AG09319 (cell line): ENCODE measurements around the gene MOXD1.

Source experiments
- DNase-seq: peaks from one replicate; pipeline ENCODE4 v3.0.0-alpha.2; 2010; ENCODE audit warnings: low read depth; ENCODE audit errors: extremely low read depth
- CTCF ChIP-seq: IDR thresholded peaks from 2 replicates; pipeline ENCODE4 v1.5.1; 2011; ENCODE audit warnings: low read depth, mild to moderate bottlenecking, inconsistent platforms, low read length, moderate library complexity

Gene MOXD1

DNA sequence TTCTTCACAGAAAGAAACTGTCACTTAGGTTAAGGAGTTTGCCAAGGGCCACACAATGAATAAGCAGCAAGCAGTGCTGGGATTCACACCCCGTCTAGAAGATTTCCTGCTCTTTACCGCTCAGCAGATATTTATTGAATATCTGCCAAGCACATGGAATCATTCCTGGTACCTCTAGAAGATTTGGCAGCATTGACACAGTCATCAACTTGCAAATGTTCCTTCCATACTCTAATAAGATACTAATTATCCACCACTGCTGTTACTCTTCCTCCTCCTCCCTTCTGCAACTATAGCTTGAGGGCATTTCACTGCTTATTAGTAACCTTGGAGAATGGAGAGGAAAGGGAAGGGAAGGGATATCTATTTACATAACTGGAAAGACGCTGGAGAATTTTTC, 13.0 kb downstream of the MOXD1 start:
- DNase-seq = no peak
- no peak for TF ChIP-seq CTCF

- TF ChIP-seq CTCF = no peak
- no peak for DNase-seq
Measured at GRCh38 chr6:132382630-132383175, 18.6 kb downstream of the MOXD1 start.

- no peak for DNase-seq
- no peak for TF ChIP-seq CTCF
Measured at GRCh38 chr6:132381381-132381780, 19.9 kb downstream of the MOXD1 start.

DNA sequence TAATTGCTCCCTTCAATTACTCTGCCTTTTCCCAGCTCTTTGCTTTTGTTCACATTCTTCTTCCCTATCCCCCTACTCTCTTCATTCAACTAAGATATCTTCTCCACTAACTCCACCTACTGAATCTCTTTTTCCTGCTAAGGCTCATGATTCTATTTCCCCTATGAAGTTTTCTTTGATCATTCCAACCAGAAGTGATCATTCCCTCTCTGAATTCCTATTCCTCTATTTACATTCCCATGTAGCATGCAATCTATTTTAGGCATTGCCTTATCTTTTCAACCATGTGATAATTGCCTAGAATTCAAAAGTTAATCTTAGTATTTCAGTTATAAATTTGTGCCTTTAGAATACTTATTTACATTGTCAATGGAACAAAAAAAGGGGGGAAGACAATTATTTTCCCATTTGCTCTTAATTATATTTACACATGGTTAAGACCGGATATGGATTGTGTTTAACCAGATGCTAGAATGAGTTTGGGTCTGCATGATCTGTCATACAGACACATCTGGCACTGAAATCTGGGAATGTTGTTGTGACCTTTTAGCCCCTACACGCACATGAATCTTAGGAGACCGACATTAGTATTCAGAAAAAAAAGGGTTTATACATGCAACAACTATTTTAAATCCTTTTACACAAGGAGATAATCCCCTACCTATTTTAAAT, 20.8 kb downstream of the MOXD1 start:
- TF ChIP-seq CTCF = no peak
- no peak for DNase-seq

- DNase-seq = no peak
- TF ChIP-seq CTCF = no peak
Measured at GRCh38 chr6:132369526-132369925, 31.7 kb downstream of the MOXD1 start.

GRCh38 chr6:132368916-132369481, 32.3 kb downstream of the MOXD1 start:
- DNase-seq = no peak
- TF ChIP-seq CTCF = no peak

DNA sequence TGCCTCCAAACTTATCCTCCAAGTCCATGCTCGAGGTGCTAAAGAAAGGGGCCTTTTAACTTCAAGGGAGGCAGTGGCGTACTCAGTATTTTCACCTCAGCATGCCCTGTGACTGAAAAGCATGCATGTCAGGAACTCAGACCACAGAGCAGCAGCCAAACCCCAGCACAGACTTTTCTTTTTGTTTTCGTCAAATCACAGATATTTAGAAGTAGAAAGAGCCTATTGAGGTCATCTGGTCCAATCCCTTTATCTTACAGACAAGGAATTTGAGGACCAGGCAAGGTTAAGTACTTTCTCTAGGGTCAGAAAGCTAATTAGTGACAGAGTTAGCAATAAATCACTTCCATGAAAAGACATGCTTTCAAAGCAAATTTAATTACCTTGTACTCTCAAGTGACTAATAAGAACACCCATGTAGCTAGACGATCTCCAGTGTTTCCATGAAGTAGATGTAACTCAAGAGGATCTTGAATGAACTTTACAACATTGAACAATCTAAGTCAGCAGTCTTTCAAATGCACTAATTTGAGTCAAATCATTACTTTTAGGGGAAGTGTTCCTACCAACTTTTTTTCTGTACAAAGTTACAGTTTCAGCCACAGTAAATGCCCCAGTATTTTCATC, 35.9 kb downstream of the MOXD1 start:
- DNase-seq = no peak
- TF ChIP-seq CTCF = no peak
